Skin of body (tissue), 2 donors: ENCODE results near the gene PELI2. TPM values are rescaled to one million over a fixed set of nuclear protein-coding genes. Genes with fewer than 3 reads are reported as not detected.

Experiments used
- DNase-seq: peaks from one replicate; lab custom pipeline; 2025; lab: John Stamatoyannopoulos, UW
- total RNA-seq: library from RNA; depleted of rRNA; stranded (reverse); fragments of >200 nt; gene quantifications from one replicate; pipeline ENCODE4 v1.2.3, GENCODE V29; 2014

PELI2 gene
- total RNA-seq, 1 donor from 2014 or later = 22.5 TPM

GRCh38 chr14:56170877-56171422 is 52.7 kb downstream of the PELI2 start:
- no peak for DNase-seq

DNA sequence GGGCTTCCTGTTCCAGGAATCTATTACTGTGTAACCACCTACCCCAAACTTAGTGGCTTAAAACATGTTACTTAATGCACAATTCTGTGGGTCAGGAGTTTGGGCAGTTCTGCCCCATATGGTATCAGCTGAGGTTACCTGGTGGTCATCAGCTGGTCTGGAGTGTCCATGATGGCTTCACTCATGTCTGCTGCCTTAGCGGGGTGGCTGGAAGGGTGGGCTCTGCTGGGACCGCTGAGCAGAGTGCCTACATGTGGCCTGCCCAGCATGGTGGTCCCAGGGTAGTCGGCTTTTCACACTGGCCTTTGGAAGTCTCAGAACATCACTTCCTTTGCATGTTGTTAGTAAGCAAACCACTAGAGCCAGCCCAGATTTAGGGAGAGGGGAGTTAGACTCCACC is 53.9 kb downstream of the PELI2 start:
- no peak for DNase-seq

GRCh38 chr14:56172571-56172971 is 54.4 kb downstream of the PELI2 start:
- DNase-seq = peak; percentile 11

- no peak for DNase-seq
Observed at GRCh38 chr14:56173365-56173922, 55.2 kb downstream of the PELI2 start.

DNA sequence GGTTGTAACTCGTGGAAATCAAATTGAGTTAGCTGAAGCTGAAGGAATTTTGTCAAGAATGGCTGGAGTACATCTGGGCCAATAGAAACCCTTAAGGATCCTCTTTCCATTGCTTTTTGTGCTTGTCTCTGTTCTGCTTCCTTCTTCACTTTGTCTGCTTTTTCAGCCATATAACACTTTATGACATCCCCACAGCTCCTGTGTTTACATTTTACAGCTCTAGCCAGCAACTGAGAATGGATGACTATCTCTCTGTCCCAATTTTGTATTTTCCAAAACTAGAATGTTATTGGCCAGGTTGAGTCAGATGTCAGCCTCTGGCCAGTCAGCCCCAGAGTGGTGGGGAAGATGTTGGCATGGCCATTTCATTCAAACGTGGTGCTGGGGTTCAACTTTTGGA is 57.6 kb downstream of the PELI2 start:
- no peak for DNase-seq

- DNase-seq = no peak
Observed at GRCh38 chr14:56176530-56176929, 58.3 kb downstream of the PELI2 start.

DNA sequence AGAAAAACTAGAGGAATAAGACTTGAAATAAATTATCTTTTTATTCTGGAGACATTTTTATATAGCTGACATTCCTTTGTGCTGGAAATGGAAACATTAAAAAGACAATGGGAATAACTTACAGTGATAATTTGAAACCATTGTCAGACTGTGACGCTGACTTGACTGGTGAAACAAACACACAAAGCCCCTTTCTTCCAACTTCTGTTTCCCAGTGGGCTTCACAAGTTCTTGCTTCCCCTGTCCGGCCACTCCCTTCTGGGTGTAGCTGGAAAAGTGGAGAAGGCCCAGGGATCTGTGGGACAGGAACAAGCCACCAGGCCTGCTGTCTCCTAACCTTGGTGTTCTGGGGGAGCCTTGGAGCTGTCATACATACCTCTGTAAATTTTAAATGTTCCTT is 58.8 kb downstream of the PELI2 start:
- no peak for DNase-seq

DNA sequence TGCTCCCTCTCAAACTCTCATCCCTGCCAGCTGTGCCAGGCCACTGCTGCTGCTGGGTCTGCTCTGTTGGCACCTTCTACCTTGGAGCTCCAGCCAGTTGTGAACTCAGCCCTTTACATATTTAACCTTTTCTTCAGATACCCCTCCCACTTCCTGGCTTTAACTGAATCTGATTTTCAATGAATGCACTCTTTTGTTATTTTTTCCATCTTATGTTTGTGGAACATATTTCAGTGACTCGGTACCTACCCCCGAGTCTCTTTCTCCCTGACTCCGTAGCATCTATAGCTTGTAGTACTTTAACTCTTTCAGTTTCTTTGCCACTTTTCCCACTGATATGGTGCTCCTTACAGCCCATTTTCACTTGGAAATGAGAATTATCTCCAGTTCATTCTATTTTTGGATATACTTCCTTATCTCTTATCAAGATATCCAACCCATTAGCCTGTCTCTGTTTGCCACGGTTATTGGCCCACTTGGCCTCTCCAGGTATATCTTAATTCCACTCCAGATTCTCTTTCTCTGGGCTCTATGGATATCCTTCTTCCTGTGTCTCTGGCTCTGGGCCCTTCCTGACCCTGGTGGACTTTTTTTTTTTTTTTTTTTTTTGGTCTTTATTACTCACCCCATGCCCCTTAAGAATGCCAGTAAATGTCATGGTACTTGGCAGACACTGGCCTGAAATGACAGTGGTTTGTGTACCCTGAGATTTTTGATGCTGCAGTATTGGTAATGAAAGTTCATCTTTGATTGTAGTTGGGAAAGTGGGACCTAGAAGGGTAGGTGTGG is 62.7 kb downstream of the PELI2 start:
- no peak for DNase-seq

GRCh38 chr14:56181681-56182085 is 63.5 kb downstream of the PELI2 start:
- no peak for DNase-seq

DNA sequence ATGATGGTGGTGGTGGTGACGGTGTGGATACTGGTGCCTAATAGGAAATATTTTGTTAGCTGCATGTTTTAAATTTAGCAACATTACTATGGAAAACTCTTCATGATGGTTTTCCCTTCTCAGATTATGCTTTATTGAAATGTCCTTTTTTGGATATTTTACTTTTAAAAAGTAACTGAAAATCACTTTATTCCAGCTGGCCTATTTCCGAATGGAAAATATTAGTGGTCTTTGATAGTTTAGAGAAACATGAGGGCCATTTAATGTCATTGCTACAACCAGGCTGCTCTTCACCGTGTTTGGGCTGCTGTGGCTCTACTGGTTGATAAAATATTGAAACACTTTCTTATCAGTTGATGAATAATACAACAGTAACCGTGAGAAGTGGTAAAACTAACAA is 64.2 kb downstream of the PELI2 start:
- no peak for DNase-seq

DNA sequence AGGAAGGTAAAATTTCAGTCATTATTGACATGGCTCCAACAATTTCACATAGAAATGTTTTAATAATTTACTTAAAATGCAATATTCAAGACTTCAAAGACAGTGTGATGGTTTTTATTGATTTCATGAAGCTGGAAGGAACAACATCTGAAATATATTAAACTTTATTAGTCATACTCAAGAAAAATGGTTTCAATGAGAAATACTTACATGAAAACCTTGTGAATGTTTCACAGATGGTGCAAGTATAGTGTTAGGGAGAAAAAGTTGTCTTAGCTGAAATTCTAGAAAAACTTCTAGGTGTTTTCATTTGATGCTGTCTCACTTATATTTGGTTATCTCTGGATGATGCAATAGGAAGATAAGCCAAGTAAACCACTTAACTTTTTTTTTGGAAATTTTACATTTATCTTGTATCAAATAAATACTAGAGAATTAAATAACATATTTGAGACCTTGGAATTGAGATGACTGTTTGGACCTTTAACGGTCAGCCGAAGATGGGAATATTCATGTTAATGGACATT is 65.5 kb downstream of the PELI2 start:
- DNase-seq = peak; percentile 53

- no peak for DNase-seq
Observed at GRCh38 chr14:56185992-56186391, 67.8 kb downstream of the PELI2 start.

GRCh38 chr14:56187736-56188135 is 69.5 kb downstream of the PELI2 start:
- DNase-seq = no peak

DNA sequence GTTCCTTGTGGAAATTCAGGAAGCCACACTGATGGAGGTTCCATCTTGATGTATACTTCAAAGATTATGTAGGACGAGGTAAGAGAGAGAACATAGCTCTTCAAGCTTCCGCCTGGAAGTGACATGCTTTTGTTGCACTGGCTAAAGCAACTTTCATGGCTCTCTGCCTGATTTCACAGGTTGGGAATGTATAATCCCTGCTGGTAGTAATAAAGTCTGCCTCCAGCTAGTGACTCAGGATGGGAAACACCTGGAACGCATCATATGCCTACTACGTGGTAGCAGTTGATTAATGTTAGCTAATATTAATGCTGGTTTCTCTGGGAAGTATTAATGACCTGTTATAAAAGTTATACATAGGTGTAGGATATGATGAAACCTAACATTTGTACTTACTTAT is 71.1 kb downstream of the PELI2 start:
- peak; percentile 46 for DNase-seq

- DNase-seq = no peak
Observed at GRCh38 chr14:56193347-56193746, 75.1 kb downstream of the PELI2 start.

- DNase-seq = no peak
Observed at GRCh38 chr14:56194042-56194441, 75.8 kb downstream of the PELI2 start.

- no peak for DNase-seq
Observed at GRCh38 chr14:56195223-56195622, 77.0 kb downstream of the PELI2 start.

GRCh38 chr14:56195704-56196103 is 77.5 kb downstream of the PELI2 start:
- peak; percentile 29 for DNase-seq

- DNase-seq = peak; percentile 8
Observed at GRCh38 chr14:56196274-56196673, 78.1 kb downstream of the PELI2 start.

DNA sequence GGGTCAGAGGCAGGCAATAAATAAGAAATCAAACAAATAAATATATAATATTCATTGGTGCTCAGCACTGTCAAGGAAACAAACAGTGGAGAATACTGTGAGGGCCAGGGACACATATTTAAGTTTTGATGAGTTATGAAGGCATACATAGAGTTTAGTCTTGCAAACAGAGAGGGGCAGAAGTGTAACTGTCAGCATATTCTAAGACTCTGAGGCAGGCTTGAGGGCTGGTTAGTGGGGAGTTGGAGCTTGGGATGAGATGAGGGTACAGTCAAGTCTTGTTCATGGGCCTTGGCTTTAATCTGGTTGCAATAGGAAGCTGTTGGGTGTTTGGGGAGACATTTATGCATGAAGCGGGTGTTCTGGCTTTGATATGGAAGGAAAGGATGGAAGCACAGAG is 78.9 kb downstream of the PELI2 start:
- DNase-seq = no peak

DNA sequence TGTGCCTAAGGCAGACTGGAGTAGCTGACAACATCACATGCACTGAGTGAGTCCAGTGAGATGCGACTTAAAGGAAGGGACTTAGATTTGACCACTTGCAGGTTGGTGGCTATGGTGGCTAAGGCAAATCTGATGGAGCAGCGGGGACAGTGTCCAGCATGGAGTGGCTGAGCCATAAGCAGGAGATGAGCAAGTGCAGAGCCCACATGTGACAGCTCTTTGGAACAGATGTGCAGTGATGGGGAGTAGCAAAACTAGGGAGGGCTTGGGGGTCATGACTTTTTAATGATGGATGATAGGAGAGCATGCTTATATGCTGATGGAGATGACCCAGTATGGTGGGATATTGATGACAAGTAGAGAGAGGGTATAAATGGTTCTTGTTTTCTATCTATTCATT is 80.2 kb downstream of the PELI2 start:
- DNase-seq = no peak

DNA sequence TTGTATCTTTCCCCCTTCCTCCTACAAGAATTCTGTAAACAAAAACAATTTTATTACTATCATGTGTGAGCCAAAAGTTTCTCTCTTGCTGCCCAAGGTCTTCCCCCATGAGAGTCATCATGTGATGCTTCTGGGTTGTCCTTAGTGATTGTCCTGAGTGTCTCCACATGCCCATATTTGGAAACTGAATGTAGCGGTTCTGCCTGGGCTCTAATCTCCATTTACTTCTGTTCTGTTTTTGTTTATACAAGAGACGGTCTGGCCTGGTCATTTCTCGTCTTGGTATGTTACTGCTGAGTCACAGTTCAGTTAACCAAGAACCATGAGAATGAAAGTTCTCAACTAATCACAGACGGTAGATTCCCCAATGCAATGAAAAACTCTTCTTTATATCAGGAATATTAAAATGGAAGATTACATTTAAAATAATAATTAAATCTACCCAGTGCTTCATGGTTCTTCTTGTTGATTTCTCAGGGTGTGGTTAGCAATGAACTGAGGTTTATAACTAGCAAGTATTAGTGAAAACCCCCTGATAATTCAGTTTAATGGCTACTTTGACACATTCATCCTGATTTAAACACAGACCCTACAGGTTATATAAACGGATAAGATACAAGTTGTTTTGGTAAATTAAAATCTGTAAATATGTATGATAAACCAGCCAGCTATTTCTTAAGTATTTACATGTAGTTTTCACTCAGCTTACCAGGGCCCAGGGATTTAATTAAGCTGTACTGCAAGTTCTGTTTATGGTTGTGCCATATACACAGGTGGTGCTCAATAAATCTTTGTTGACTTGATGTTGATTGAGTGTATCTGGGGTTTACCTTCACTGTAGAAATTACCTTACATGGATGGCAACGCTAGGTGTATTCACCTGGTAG is 81.1 kb downstream of the PELI2 start:
- peak; percentile 26 for DNase-seq
